ENCODE measurements around the gene CATSPER1. TPM values are rescaled to one million over a fixed set of nuclear protein-coding genes. Genes with fewer than 3 reads are reported as not detected.

Gene CATSPER1
- total and polyA plus RNA-seq, 2 of the 13 experiments (the other 11 are each of a cell fraction or from before 2014, with no cell fraction given), result 0.17 TPM; not detected in 1

DNA sequence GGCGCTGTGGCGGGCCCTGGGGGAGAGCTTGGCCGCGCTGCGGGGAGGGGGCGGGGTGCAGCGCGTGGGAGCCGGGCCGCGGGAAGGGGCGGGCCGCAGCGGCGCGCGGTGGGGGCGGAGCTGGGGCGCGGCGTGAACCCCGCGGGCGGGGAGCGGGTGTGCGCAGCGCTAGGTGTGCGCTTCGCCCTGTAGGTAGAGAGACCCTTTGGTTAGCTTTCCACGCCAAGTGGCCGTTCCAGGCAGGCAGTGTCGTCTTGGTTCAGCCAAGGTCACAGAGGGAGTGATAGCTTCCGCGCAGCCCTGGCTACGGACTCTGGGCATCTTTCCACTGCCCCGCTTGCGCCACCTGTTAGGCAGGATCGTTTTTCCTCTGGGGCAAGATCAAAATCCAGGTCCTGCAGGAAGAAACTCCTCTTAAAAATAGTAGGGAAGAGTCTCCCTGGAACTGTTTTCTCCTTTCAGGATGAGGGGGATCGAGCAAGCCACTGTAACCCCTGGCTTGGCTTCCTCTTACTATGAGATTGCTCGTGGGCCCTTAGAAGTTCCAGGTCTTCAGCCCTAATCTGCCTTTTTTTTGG, 23.5 kb downstream of the CATSPER1 start (continued):
- no peak for TF ChIP-seq ZNF263 (CRISPR knock-in tag; IDR thresholded peaks at IDR 0.05)
- peak; percentile 14; the same call in 1 of the 2 replicates for TF ChIP-seq HNF4A (CRISPR knock-in tag; IDR thresholded peaks at IDR 0.05)
- TF ChIP-seq ZNF747 (CRISPR knock-in tag; IDR thresholded peaks at IDR 0.05; ENCODE audit: borderline replicate concordance), result 0 out of 2 replicates have a peak, but pooled peaks have one; percentile 11
- TF ChIP-seq, protein P1, sequence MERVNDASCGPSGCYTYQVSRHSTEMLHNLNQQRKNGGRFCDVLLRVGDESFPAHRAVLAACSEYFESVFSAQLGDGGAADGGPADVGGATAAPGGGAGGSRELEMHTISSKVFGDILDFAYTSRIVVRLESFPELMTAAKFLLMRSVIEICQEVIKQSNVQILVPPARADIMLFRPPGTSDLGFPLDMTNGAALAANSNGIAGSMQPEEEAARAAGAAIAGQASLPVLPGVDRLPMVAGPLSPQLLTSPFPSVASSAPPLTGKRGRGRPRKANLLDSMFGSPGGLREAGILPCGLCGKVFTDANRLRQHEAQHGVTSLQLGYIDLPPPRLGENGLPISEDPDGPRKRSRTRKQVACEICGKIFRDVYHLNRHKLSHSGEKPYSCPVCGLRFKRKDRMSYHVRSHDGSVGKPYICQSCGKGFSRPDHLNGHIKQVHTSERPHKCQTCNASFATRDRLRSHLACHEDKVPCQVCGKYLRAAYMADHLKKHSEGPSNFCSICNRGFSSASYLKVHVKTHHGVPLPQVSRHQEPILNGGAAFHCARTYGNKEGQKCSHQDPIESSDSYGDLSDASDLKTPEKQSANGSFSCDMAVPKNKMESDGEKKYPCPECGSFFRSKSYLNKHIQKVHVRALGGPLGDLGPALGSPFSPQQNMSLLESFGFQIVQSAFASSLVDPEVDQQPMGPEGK (CRISPR knock-in tag; IDR thresholded peaks at IDR 0.05), result 0 out of 2 replicates have a peak, but pooled peaks have one; percentile 10
- TF ChIP-seq ZNF225 (CRISPR knock-in tag; IDR thresholded peaks at IDR 0.05), result no peak
- TF ChIP-seq MED1 (CRISPR knock-in tag; IDR thresholded peaks at IDR 0.05), result 0 out of 2 replicates have a peak, but pooled peaks have one; percentile 14
- 0 out of 2 replicates have a peak, but pooled peaks have one; percentile 4 for TF ChIP-seq ZNF292 (CRISPR knock-in tag; IDR thresholded peaks at IDR 0.05; ENCODE audit: borderline replicate concordance, low read depth)
- no peak for TF ChIP-seq RFXAP (CRISPR knock-in tag; IDR thresholded peaks at IDR 0.05; ENCODE audit: borderline replicate concordance)
- no peak for TF ChIP-seq SMARCC2 (IDR thresholded peaks at IDR 0.05)
- TF ChIP-seq MXI1 (IDR thresholded peaks at IDR 0.05; ENCODE audit: borderline replicate concordance, low read depth, low read length), result peak; percentile 32; the same call in 1 of the 3 replicates
- TF ChIP-seq HOXA3 (CRISPR knock-in tag; IDR thresholded peaks at IDR 0.05), result 0 out of 2 replicates have a peak, but pooled peaks have one; percentile 9
- peak; percentile 17; the same call in 1 of the 2 replicates for TF ChIP-seq BCL6 (CRISPR knock-in tag; IDR thresholded peaks at IDR 0.05)
- TF ChIP-seq, protein P2, sequence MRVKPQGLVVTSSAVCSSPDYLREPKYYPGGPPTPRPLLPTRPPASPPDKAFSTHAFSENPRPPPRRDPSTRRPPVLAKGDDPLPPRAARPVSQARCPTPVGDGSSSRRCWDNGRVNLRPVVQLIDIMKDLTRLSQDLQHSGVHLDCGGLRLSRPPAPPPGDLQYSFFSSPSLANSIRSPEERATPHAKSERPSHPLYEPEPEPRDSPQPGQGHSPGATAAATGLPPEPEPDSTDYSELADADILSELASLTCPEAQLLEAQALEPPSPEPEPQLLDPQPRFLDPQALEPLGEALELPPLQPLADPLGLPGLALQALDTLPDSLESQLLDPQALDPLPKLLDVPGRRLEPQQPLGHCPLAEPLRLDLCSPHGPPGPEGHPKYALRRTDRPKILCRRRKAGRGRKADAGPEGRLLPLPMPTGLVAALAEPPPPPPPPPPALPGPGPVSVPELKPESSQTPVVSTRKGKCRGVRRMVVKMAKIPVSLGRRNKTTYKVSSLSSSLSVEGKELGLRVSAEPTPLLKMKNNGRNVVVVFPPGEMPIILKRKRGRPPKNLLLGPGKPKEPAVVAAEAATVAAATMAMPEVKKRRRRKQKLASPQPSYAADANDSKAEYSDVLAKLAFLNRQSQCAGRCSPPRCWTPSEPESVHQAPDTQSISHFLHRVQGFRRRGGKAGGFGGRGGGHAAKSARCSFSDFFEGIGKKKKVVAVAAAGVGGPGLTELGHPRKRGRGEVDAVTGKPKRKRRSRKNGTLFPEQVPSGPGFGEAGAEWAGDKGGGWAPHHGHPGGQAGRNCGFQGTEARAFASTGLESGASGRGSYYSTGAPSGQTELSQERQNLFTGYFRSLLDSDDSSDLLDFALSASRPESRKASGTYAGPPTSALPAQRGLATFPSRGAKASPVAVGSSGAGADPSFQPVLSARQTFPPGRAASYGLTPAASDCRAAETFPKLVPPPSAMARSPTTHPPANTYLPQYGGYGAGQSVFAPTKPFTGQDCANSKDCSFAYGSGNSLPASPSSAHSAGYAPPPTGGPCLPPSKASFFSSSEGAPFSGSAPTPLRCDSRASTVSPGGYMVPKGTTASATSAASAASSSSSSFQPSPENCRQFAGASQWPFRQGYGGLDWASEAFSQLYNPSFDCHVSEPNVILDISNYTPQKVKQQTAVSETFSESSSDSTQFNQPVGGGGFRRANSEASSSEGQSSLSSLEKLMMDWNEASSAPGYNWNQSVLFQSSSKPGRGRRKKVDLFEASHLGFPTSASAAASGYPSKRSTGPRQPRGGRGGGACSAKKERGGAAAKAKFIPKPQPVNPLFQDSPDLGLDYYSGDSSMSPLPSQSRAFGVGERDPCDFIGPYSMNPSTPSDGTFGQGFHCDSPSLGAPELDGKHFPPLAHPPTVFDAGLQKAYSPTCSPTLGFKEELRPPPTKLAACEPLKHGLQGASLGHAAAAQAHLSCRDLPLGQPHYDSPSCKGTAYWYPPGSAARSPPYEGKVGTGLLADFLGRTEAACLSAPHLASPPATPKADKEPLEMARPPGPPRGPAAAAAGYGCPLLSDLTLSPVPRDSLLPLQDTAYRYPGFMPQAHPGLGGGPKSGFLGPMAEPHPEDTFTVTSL (CRISPR knock-in tag; IDR thresholded peaks at IDR 0.05; ENCODE audit: borderline replicate concordance), result peak; percentile 31; the same call in 1 of the 2 replicates
- TF ChIP-seq ZFP1 (CRISPR knock-in tag; IDR thresholded peaks at IDR 0.05), result no peak
- no peak for TF ChIP-seq REXO4 (CRISPR knock-in tag; IDR thresholded peaks at IDR 0.05; ENCODE audit: borderline replicate concordance)
- no peak for TF ChIP-seq CBFB (CRISPR knock-in tag; IDR thresholded peaks at IDR 0.05)
- TF ChIP-seq ZEB1 (IDR thresholded peaks at IDR 0.05; ENCODE audit: insufficient replicate concordance, low read depth), result no peak
- TF ChIP-seq, protein P3, sequence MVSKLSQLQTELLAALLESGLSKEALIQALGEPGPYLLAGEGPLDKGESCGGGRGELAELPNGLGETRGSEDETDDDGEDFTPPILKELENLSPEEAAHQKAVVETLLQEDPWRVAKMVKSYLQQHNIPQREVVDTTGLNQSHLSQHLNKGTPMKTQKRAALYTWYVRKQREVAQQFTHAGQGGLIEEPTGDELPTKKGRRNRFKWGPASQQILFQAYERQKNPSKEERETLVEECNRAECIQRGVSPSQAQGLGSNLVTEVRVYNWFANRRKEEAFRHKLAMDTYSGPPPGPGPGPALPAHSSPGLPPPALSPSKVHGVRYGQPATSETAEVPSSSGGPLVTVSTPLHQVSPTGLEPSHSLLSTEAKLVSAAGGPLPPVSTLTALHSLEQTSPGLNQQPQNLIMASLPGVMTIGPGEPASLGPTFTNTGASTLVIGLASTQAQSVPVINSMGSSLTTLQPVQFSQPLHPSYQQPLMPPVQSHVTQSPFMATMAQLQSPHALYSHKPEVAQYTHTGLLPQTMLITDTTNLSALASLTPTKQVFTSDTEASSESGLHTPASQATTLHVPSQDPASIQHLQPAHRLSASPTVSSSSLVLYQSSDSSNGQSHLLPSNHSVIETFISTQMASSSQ (IDR thresholded peaks at IDR 0.05; ENCODE audit: low read depth), result no peak
- TF ChIP-seq, protein P3 (CRISPR knock-in tag; IDR thresholded peaks at IDR 0.05; ENCODE audit: borderline replicate concordance), result 0 out of 2 replicates have a peak, but pooled peaks have one; percentile 20
